OCI-LY1 (cell line): Measurements from ENCODE around the gene IL1R2.

Experiments
- EZH2 ChIP-seq: fragments of 200-600 bp; sonication (generic), shearing (Covaris generic); IDR thresholded peaks from 2 replicates; pipeline ENCODE4 v1.8.0; 2017; ENCODE audit warnings: borderline replicate concordance, mixed run types, mild to moderate bottlenecking, antibody characterized with exemption, low read length, moderate library complexity, mixed read lengths
- TF ChIP-seq, protein P1 (sequence below): fragments of 200-600 bp; sonication (generic), shearing (Covaris generic); IDR thresholded peaks from 2 replicates; pipeline ENCODE4 v1.5.1; 2017; ENCODE audit warnings: mild to moderate bottlenecking, antibody characterized with exemption, low read length, moderate library complexity, mixed read lengths

DNA sequence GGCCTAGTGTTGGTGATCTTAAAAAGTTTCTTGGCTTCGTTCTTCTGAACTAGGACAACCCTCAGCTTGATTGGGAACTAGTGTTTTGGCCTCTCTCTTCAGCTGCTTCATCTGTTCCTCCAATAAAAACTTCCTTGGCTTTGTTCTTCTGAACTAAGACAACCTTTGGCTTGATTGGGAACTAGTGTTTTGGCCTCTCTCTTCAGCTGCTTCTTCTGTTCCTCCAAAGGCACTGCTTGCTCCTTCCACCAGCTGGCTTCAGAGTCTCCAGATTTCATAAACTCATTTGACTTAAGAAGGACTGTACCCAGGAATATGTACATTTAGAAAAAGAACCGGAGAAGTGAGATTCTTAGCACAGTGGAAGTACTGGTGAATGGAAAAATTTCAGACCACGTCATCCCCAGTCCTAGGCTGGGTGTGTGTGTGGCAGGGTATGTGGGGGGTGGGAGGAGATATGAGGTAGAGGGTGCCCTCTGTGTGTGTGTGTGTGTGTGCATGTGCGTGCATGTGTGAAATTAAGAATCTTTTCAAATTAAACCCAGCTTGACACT lies 20.4 kb downstream of the IL1R2 start:
- TF ChIP-seq, protein P1, sequence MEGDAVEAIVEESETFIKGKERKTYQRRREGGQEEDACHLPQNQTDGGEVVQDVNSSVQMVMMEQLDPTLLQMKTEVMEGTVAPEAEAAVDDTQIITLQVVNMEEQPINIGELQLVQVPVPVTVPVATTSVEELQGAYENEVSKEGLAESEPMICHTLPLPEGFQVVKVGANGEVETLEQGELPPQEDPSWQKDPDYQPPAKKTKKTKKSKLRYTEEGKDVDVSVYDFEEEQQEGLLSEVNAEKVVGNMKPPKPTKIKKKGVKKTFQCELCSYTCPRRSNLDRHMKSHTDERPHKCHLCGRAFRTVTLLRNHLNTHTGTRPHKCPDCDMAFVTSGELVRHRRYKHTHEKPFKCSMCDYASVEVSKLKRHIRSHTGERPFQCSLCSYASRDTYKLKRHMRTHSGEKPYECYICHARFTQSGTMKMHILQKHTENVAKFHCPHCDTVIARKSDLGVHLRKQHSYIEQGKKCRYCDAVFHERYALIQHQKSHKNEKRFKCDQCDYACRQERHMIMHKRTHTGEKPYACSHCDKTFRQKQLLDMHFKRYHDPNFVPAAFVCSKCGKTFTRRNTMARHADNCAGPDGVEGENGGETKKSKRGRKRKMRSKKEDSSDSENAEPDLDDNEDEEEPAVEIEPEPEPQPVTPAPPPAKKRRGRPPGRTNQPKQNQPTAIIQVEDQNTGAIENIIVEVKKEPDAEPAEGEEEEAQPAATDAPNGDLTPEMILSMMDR, result no peak
- TF ChIP-seq EZH2, result no peak
